HCT116 (cell line): ENCODE measurements around the gene GMDS.

Experiments
- CTCF ChIP-seq, 3 experiments: fragments of 200-600 bp in 1 of 3; sonication (generic) in 1 of 3; IDR thresholded peaks in 2 of 3; conservative IDR thresholded peaks in 1 of 3; 2 replicates each; pipeline ENCODE4 v1.5.1; 2012 to 2017; ENCODE audit warnings: low read depth in 2 of 3, low read length in 2 of 3, antibody characterized with exemption in 1 of 3, borderline replicate concordance in 1 of 3, control low read depth in 1 of 3, mild to moderate bottlenecking in 1 of 3, mixed read lengths in 1 of 3, mixed run types in 1 of 3, moderate library complexity in 1 of 3; ENCODE audit not compliant: insufficient read depth in 1 of 3
- POLR2A ChIP-seq: IDR thresholded peaks from 2 replicates; pipeline ENCODE4 v1.7.0; 2011; ENCODE audit warnings: borderline replicate concordance; ENCODE audit not compliant: insufficient read depth, insufficient read length; ENCODE audit errors: extremely low read depth

GRCh38 chr6:1739220-1739619, 506.2 kb downstream of the GMDS start:
- TF ChIP-seq CTCF (IDR thresholded peaks at IDR 0.05 in 2 of 3, conservative IDR thresholded peaks at IDR 0.05 in 1 of 3; ENCODE audit: borderline replicate concordance in 1 of 3, insufficient read depth in 1 of 3, low read depth in 2 of 3, low read length in 2 of 3), result no peak
- no peak for TF ChIP-seq POLR2A
